ENCODE results near the gene CITED2.
"Not testable (repeated sequence)": the region's sequence is repeated elsewhere in the genome, so short reads cannot be mapped to it uniquely, and the experiment has no call there.

The CITED2 gene, protein sequence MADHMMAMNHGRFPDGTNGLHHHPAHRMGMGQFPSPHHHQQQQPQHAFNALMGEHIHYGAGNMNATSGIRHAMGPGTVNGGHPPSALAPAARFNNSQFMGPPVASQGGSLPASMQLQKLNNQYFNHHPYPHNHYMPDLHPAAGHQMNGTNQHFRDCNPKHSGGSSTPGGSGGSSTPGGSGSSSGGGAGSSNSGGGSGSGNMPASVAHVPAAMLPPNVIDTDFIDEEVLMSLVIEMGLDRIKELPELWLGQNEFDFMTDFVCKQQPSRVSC

DNA sequence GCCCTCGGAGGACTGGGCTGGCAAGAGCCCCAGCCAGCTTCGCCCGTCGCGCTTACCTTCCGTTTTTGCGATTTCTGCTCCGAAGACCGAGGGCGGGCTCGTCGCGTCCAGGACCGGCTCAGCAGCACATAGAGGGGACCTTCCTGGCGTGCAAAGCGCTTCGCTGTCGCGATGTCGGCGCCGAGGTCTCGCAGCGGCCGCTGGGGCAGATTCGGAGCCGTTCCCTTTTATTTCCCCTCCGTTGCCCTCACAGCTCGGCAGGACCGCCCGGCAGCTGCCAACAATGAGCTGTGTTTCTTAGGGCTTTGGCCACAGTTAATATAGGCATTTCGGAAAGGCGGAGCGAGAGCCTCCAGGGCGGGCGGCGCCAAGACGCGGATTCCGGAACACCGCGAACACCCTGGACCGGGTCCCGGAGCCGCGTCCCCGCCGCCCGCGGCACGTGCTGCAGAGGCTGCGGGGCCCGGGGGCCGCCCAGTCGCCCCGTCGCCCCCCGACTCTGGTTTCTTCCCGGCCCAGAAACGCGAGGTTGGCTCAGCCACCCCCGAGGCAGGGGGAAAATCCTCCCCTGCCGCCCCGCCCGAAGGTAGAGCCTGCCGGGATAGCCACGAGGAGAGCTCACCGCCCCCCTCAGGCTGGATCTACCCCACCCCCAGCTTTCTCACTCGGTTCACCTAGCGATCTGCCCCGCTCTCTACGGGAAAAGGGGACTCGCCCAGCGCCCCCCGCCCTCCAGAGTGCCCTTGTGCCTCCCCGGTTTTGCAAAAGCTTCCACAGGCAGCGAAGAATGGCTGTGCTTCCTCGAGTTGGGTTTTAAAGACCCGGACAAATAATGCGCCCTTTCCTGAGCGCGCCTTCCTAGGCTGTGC, at the start of gene CITED2:
Gene CITED2, minus strand, starts transcription at position 292 of the 869 bp plus-strand sequence. CDS start 704 bp downstream, outside the sequence.
- H3K36me3 Mint-ChIP-seq (ENCODE audit: low read depth): peaks cover 20% of the 10 kb centered on the region
- peak within 1 kb of the TSS; percentile 99 for H3K4me3 Mint-ChIP-seq
- H3K27me3 Mint-ChIP-seq: no peaks in the 10 kb centered on the region
- H3K27ac Mint-ChIP-seq: peak within 1 kb of the TSS; percentile 99
- peaks cover 51% of the 10 kb centered on the region for H3K4me1 Mint-ChIP-seq (ENCODE audit: low read depth)
- no peaks in the 10 kb centered on the region for H3K9me3 Mint-ChIP-seq

DNA sequence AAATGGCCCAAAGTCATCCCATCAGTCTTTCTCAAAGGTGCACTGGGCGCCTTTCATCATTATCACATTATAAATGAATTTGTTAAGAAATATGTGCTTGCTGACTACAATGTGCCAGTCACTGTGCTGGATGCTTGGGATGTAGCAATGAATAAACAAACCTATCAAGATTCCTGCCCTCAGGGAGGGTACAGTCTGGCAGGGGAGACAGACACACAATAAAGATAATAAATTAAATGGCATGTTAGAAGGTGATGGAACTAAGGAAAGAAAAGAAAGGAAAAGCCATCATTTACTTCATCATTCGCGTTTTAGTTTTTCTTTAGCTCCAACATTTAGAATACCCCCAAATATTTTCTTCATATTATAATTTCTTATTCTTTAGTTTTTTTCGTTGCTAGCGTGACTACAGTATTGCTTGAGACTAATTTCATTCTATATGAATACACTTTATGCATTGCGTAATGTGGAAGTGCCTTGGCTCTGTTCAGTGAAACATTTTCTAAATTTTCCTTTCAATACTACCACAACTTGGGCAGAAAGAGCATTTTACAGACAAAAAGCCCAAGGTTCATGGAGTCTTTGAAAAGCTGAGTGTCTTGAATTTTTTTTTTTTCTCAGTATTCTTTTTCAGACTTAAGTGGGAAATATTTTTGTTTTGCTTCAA, 48.7 kb upstream of the CITED2 start:
- H3K36me3 Mint-ChIP-seq (ENCODE audit: low read depth): no peaks in the 10 kb centered on the region

DNA sequence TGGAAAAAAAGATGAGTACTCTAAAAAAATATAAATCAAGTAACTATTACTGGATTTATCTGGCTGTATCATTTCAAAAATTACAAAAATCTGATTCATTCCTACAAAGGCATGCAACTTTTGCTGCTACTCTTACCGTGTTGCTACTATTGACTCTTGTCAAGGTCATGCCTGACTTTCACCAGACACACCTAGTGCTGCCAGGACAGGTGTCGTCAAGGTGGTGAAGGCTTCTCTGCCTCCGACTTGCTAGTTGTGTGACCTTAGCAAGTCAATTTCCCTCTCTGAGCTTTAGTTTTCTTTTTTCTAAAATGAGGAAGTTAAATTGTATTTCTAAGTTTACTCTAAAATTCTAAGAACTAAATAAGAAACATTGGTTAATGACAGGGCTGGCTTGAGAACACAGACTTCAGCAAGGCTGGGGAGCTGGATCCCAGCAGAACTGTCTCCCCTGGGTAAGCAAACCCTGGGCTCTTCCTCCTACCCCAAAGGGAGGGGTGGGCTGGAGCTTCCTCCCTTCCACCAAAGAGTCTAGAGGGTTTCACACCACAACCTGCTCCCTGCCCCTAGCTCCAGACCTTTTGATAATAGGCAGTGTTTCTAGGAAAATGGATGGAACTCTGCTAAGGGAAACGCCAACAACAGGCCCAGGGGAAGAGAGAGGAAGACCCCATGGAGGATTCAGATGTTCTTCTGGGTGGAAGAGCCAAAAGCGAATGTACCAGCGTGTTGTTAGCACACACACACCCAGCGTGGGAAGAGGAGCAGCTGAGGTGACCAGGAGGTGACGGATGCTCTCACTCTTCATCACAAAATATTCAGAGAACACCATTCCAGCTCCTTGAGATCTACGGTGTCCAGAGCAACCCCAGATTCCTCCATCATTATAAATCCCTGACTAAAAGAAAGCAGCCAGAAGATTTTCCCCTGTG, 47.9 kb upstream of the CITED2 start:
- H3K4me1 Mint-ChIP-seq (ENCODE audit: low read depth): no peaks in the 10 kb centered on the region
- H3K27me3 Mint-ChIP-seq: no peaks in the 10 kb centered on the region
- no peak overlapping the region for H3K27ac Mint-ChIP-seq
- no peaks in the 10 kb centered on the region for H3K9me3 Mint-ChIP-seq
- H3K4me3 Mint-ChIP-seq: no peak overlapping the region
- H3K36me3 Mint-ChIP-seq (ENCODE audit: low read depth): no peaks in the 10 kb centered on the region

More for the DNA sequence above, 48.7 kb upstream of the CITED2 start:
- Mint-ChIP-seq H3K9me3 (no peaks in the 10 kb centered on the region), H3K27ac (no peak overlapping the region), H3K4me3 (no peak overlapping the region), H3K4me1 (ENCODE audit: low read depth) (no peaks in the 10 kb centered on the region), H3K27me3 (no peaks in the 10 kb centered on the region)

DNA sequence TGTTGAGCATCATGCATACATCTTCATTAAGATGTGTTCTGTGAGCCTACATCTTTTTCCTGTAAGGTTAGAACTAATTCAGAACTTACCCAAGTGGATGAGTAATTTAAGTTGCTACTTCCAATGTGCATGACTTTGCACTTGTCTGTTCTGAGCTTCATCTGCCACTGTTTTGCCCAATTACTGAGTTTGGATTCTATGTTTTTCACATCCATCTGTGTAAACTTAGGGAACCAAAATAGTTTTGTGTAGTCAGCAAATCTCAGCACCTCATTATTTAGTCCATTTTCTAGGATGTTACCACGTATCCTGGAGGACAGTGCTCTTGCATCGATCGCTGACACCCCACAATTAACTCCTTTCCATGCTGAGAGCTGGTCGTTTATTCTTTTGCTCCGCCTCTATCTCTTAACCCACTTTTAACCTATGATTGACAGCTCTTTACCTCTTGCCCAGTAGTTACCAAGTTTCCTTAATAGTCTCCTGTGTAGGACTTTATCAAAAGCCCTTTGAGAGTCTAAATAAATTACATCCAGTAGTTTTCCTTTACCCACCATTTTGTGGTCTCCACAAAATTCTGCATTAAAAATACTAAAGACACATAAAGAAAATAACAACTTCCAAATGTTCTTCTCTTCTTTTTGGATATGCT, 44.2 kb upstream of the CITED2 start:
- Mint-ChIP-seq H3K36me3 (ENCODE audit: low read depth) (no peaks in the 10 kb centered on the region), H3K9me3 (no peaks in the 10 kb centered on the region), H3K27ac (no peak overlapping the region), H3K4me1 (ENCODE audit: low read depth) (no peaks in the 10 kb centered on the region), H3K4me3 (no peak overlapping the region), H3K27me3 (no peaks in the 10 kb centered on the region)

DNA sequence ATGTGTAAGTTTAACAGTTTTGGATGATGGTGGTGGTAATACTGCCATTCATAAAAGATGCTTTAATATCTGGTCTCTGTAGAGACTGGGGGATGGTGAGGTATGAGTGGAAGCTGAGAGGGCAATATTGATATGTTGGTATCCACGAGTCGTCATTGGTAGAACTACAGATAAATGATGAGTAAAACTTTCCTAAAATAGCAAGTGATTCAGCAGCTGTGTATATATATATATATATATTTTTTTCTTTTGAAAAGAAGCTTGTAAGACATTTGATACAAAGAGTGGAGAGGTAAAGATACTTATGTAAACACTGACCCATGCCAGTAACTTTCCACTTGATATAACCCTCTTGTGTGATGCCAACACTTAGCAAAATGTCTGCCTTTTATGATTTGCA, 41.7 kb upstream of the CITED2 start:
- Mint-ChIP-seq H3K9me3 (no peaks in the 10 kb centered on the region), H3K36me3 (ENCODE audit: low read depth) (no peaks in the 10 kb centered on the region), H3K4me3 (no peak overlapping the region), H3K27ac (no peak overlapping the region), H3K4me1 (ENCODE audit: low read depth) (no peaks in the 10 kb centered on the region), H3K27me3 (no peaks in the 10 kb centered on the region)

DNA sequence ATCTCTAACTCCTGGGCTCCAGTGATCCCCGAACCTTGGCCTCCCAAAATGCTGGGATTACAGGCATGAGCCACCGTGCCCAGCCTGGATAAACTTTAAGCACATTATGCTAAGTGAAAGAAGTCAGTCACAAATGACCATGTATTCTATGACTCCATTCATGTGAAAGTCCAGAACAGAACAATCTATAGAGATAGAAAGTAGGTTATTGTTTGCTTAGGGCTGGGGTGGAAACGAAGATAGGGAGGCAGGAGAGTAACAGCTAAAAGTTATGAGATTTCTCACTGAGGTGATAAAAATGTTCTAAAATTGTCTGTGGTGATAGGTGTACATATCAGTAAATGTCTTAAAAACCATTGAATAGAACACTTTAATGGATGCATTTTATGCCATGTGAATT, 40.9 kb upstream of the CITED2 start:
- Mint-ChIP-seq H3K27me3 (no peaks in the 10 kb centered on the region), H3K36me3 (ENCODE audit: low read depth) (no peaks in the 10 kb centered on the region), H3K4me3 (no peak overlapping the region), H3K4me1 (ENCODE audit: low read depth) (no peaks in the 10 kb centered on the region), H3K9me3 (no peaks in the 10 kb centered on the region), H3K27ac (no peak overlapping the region)

DNA sequence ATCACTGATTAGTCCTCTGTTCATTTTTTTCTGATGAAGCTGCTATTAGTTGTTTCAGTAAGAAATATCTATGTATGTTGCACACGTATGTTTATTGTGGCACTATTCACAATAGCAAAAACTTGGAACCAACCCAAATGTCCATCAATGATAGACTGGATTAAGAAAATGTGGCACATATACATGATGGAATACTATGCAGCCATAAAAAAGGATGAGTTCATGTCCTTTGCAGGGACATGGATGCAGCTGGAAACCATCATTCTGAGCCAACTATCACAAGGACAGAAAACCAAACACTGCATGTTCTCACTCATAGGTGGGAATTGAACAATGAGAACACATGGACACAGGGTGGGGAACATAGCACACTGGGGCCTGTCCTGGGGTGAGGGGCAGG, 37.7 kb upstream of the CITED2 start:
- not testable (repeated sequence) for H3K9me3 Mint-ChIP-seq; H3K36me3 Mint-ChIP-seq (ENCODE audit: low read depth); H3K27ac Mint-ChIP-seq; H3K4me1 Mint-ChIP-seq (ENCODE audit: low read depth); H3K4me3 Mint-ChIP-seq; H3K27me3 Mint-ChIP-seq

DNA sequence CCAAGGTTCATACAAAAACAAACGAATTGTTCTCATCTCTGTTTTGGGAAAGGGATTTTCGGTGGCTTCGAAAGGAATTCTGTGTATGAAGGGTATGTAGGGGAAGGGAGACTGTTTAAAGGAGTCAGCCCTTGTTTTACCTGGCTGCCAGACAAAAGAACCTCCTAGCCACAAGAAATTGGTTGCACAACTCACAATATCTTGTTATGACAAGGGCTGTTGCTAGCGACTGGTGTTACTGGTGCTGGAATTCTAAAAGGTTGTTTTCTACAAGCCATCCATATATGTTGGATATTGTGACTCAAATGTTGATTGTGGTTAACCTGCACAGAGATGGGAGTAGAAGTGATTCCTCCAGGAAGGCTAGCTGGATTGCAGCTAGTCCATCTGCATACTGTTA, 34.6 kb upstream of the CITED2 start:
- Mint-ChIP-seq H3K4me3 (no peak overlapping the region), H3K27ac (no peak overlapping the region), H3K36me3 (ENCODE audit: low read depth) (no peaks in the 10 kb centered on the region), H3K9me3 (no peaks in the 10 kb centered on the region), H3K4me1 (ENCODE audit: low read depth) (no peaks in the 10 kb centered on the region), H3K27me3 (no peaks in the 10 kb centered on the region)

DNA sequence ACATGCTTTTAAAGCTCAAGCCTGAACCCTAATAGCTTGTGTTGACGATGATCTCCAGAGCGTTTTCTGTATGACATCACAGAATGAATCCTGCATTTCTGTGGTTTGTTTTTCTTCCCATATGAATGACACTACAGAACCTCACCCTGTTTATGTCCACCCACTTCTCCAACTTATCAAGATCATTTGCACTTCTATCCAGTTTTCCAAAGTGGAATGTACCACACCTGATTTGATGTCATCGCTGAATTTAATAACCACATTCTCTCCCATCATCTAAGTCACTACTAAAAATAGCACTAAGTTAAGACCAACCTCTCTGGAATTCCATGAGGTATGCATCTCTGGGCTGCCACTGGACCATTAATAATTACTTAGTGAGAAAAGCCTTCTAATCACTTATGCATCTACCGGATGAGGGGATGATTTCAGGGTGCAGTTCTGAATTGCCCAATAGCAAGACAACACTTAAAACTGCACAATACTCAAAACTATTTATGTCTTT, 33.3 kb upstream of the CITED2 start:
- Mint-ChIP-seq H3K4me1 (ENCODE audit: low read depth) (no peaks in the 10 kb centered on the region), H3K9me3 (no peaks in the 10 kb centered on the region), H3K4me3 (no peak overlapping the region), H3K27me3 (no peaks in the 10 kb centered on the region), H3K36me3 (ENCODE audit: low read depth) (no peaks in the 10 kb centered on the region), H3K27ac (no peak overlapping the region)

DNA sequence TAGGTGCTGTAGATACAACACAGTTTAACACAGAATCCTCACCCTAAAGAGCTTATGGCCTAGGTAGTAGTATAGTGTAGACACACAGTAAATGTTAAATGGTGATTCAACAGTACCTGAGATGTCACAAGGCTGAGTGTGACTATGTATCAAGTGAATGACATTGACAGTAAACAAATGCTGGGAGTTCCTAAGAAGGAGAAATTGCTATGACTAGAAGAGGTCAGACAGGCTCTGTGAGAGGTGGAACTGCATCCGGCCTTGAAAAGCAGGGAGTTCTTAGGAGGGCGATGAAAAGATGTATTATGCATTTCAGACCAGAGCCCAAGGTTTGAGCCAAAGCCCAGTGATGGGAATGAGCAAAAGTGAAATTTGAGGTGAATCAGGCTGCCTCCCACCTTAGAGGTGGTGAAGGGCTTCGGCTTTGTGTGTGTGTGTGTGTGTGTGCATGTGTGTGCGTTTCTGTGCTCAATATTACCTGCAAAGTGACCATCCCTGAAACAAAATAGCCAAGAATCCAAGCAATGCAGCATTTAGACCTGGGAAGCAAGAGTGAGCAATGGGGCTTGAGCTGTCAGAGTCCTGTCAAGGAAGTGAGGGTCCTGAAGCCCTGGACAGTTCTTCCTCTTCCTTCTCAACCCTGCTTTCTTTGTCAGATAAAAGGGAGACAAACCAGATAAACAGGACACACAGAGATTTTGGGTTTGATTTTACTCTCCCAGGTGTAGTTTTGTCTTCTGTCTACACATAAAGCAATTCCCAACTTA, 32.3 kb upstream of the CITED2 start:
- no peak overlapping the region for H3K4me3 Mint-ChIP-seq
- no peaks in the 10 kb centered on the region for H3K36me3 Mint-ChIP-seq (ENCODE audit: low read depth)
- no peaks in the 10 kb centered on the region for H3K27me3 Mint-ChIP-seq
- H3K27ac Mint-ChIP-seq: no peak overlapping the region
- H3K9me3 Mint-ChIP-seq: no peaks in the 10 kb centered on the region
- no peaks in the 10 kb centered on the region for H3K4me1 Mint-ChIP-seq (ENCODE audit: low read depth)

DNA sequence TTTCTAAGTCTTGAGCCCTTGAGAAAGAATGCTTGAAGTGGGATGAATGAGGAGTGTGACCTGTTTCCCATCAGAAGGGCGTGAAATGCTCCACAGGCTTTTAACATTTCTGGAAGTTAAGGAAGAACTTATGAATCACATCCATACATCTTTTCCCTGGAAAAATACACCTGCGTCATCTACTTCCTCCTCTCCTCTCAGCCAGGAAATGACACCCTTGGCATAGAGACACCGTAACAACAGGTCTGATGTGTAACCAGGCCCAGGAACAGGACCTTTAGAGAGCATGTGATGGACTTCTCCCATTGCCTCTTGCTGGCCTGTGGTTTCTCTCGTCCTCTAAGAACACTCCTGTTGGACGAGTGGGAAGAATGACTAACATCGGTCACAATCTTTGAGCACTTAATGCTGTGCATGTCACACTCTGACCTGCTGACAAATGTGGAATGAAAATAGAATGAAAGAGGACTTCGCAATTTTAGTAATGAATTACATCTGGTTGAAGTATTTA, 28.5 kb upstream of the CITED2 start:
- Mint-ChIP-seq H3K4me3 (no peak overlapping the region), H3K4me1 (ENCODE audit: low read depth) (no peaks in the 10 kb centered on the region), H3K27me3 (no peaks in the 10 kb centered on the region), H3K27ac (no peak overlapping the region), H3K36me3 (ENCODE audit: low read depth) (no peaks in the 10 kb centered on the region), H3K9me3 (no peaks in the 10 kb centered on the region)

DNA sequence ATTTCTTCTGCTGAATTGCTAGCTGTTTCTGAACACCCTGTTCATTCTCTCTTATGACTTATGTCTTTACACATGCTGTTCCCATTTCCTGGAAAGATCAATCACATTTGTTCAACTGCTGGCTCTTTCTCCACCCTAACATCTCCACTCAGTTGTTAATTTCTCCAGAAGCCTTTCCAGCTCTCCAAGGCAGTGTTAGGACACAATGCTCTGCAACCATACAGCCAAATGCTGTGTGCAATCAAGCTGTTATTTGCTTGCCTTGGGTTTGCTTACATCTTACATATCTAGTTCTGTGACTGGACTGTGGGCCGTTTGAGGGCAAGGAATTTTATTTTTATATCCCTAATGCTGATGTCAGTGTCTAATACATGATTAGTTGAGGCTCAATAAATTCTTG, 24.2 kb upstream of the CITED2 start:
- Mint-ChIP-seq H3K4me3 (no peak overlapping the region), H3K4me1 (ENCODE audit: low read depth) (no peaks in the 10 kb centered on the region), H3K27me3 (no peaks in the 10 kb centered on the region), H3K36me3 (ENCODE audit: low read depth) (no peaks in the 10 kb centered on the region), H3K9me3 (no peaks in the 10 kb centered on the region), H3K27ac (no peak overlapping the region)

DNA sequence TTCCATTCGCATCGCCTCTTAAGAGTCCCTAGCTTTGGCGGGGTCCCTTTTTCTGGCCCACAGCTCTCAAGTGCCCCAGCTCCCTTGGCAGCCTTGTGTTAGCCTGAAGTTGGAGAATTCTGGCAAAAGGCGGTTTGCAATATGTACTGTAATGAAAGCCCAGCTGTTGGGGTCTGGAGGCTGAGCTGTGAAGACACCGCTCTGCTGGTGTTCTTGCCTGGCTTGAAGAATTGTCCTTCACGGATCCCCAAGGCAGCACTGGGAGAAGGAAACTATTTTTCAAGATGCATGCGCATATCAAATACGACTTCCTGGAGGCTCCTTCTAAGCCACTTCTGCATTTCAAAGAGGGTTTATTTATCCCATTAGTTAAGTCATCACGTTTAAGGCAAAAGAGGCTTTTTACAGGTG, 21.4 kb upstream of the CITED2 start:
- Mint-ChIP-seq H3K4me1 (ENCODE audit: low read depth) (no peaks in the 10 kb centered on the region), H3K27me3 (no peaks in the 10 kb centered on the region), H3K9me3 (no peaks in the 10 kb centered on the region), H3K4me3 (no peak overlapping the region), H3K27ac (no peak overlapping the region), H3K36me3 (ENCODE audit: low read depth) (no peaks in the 10 kb centered on the region)

All from stimulated activated naive CD8-positive, alpha-beta T cell treated with anti-CD3 and anti-CD28 coated beads, Interleukin-15, Interleukin-2, amounts not matched to agents 100 ng/mL and 50 ng/mL, for 24 hours (primary cell).